GM12878 (cell line): ENCODE measurements around the gene EFNA1. TPM values are rescaled to one million over a fixed set of nuclear protein-coding genes. Genes with fewer than 3 reads are reported as not detected.

ENCODE experiments used
- ATAC-seq: fragments of 200-7000 bp; cut with Tn5 transposase; 3 replicates; pipeline ENCODE4 v1.9.1; 2020; ENCODE audit warnings: mild to moderate bottlenecking, moderate library complexity
- BruUV-seq: library from RNA; stranded (reverse); fragments of 400-500 nt; replicated peaks from 2 replicates; lab custom pipeline; 2021; lab: Mats Ljungman, UMichigan
- CTCF ChIA-PET: fragments of 300-600 bp; sonication (Branson Sonifier 250); formaldehyde crosslinking; extraction: SDS; loops from one replicate; lab custom pipeline; 2021; ENCODE audit warnings: inconsistent platforms; lab: Yijun Ruan, JAX
- POLR2A ChIA-PET: fragments of 350-600 bp; formaldehyde crosslinking; extraction: SDS; loops from one replicate; lab custom pipeline; 2021; ENCODE audit warnings: inconsistent platforms; lab: Charles Lee
- RAD21 ChIA-PET: fragments of 300-600 bp; sonication (Branson Sonifier 250); formaldehyde crosslinking; loops from one replicate; lab custom pipeline; 2023; ENCODE audit warnings: antibody characterized with exemption; ENCODE audit not compliant: unreplicated experiment; lab: Charles Lee
- SMC1A ChIA-PET: fragments of 300-600 bp; sonication (Branson Sonifier 250); formaldehyde crosslinking; loops from one replicate; lab custom pipeline; 2023; ENCODE audit not compliant: unreplicated experiment, uncharacterized antibody; lab: Charles Lee
- DNase-seq: peaks from one replicate; pipeline ENCODE4 v3.0.0-alpha.2; 2011; ENCODE audit warnings: low read depth, low spot score
- FAIRE-seq: peaks from 3 replicates; lab custom pipeline; 2011; peaks lifted over from hg19 to GRCh38; lab: Jason Lieb, UNC
- H2AFZ ChIP-seq: 2 replicates; pipeline ENCODE4 v1.6.0; 2011; ENCODE audit warnings: low read depth, low read length, control low read depth; ENCODE audit not compliant: control insufficient read depth
- H3K27ac ChIP-seq: 2 replicates; pipeline ENCODE4 v1.5.1; 2011; ENCODE audit warnings: control low read depth; ENCODE audit not compliant: control insufficient read depth, insufficient read depth
- H3K27me3 ChIP-seq, 2 experiments: replicated peaks in 1 of 2; 2 replicates each; pipeline versions ENCODE4 v1.6.0 to v1.6.1; 2011; ENCODE audit warnings: low read length in 1 of 2; ENCODE audit not compliant: control insufficient read depth in 2 of 2, insufficient read depth in 2 of 2
- H3K36me3 ChIP-seq, 2 experiments: 2 replicates each; pipeline ENCODE4 v1.5.1; 2011; ENCODE audit warnings: low read length in 1 of 2; ENCODE audit not compliant: control insufficient read depth in 2 of 2, insufficient read depth in 2 of 2
- H3K4me1 ChIP-seq: 2 replicates; pipeline ENCODE4 v1.6.1; 2011; ENCODE audit warnings: mild to moderate bottlenecking, low read length, moderate library complexity, mixed read lengths; ENCODE audit not compliant: control insufficient read depth, insufficient read depth
- H3K4me2 ChIP-seq: 2 replicates; pipeline ENCODE4 v1.6.0; 2011; ENCODE audit warnings: control low read depth; ENCODE audit not compliant: control insufficient read depth, insufficient read depth
- H3K4me3 ChIP-seq: fragments of 200-600 bp; sonication (generic); 2 replicates; pipeline ENCODE4 v1.5.1; 2016
- H3K79me2 ChIP-seq: 2 replicates; pipeline ENCODE4 v1.6.0; 2011; ENCODE audit warnings: low read length; ENCODE audit not compliant: control insufficient read depth, insufficient read depth
- H3K9ac ChIP-seq: 2 replicates; pipeline ENCODE4 v1.8.0; 2011; ENCODE audit warnings: low read length, control low read depth, mixed read lengths; ENCODE audit not compliant: control insufficient read depth, insufficient read depth
- H3K9me3 ChIP-seq: replicated peaks from 3 replicates; pipeline ENCODE4 v1.5.1; 2011; ENCODE audit warnings: mild to moderate bottlenecking, low read length; ENCODE audit not compliant: control insufficient read depth, insufficient read depth
- H4K20me1 ChIP-seq: 2 replicates; pipeline ENCODE4 v1.6.0; 2011; ENCODE audit not compliant: control insufficient read depth, insufficient read depth
- CEBPB ChIP-seq, 2 experiments: fragments of 150-350 bp in 1 of 2; IDR thresholded peaks; 2 replicates each; pipeline ENCODE4 v1.6.1; 2012 to 2014; ENCODE audit warnings: low read depth in 2 of 2, low read length in 2 of 2, borderline replicate concordance in 1 of 2, inconsistent platforms in 1 of 2
- SKIL ChIP-seq: fragments of 450-650 bp; IDR thresholded peaks from 2 replicates; pipeline ENCODE4 v1.6.1; 2017; ENCODE audit warnings: mild to moderate bottlenecking, low read depth, inconsistent platforms; ENCODE audit not compliant: poor library complexity, severe bottlenecking
- TBL1XR1 ChIP-seq: IDR thresholded peaks from 2 replicates; pipeline ENCODE4 v1.6.1; 2012; ENCODE audit warnings: low read depth, low read length, improper control_type of control experiment
- YY1 ChIP-seq: IDR thresholded peaks from 2 replicates; pipeline ENCODE4 v1.6.1; 2011; ENCODE audit warnings: low read depth, mild to moderate bottlenecking, low read length
- ZNF274 ChIP-seq: IDR thresholded peaks from one replicate; pipeline ENCODE4 v1.8.0; 2011; ENCODE audit not compliant: insufficient read length, insufficient read depth
- WGBS: methylation state at CpG from one replicate; pipeline ENCODE4 v1.1.6; 2016; ENCODE audit warnings: low lambda C conversion rate; ENCODE audit not compliant: insufficient replicate concordance, insufficient coverage; ENCODE audit errors: missing lambda C conversion rate; 5-methylcytosine and 5-hydroxymethylcytosine counted together
- in situ Hi-C: fragments of 300-500 bp; cut with MboI; formaldehyde crosslinking; loops from 9 replicates; pipeline ENCODE4 v1.14.3; 2018; ENCODE audit warnings: mixed read lengths
- intact Hi-C: fragments of 100-400 bp; cut with micrococcal nuclease; formaldehyde crosslinking; loops from one replicate; pipeline ENCODE4 v1.14.2; 2022; ENCODE audit not compliant: unreplicated experiment
- polyA plus RNA-seq, 11 experiments: library from polyadenylated mRNA; depleted of rRNA in 4 of 11; unstranded in 6 of 11; stranded (reverse) in 5 of 11; fragments of >200 nt; fragmentation: Nextera tagmentation in 4 of 11; fragmentation: Illumina TruSeq in 1 of 11; extraction: Ambion mirVana in 4 of 11; extraction: Trizol in 1 of 11; gene quantifications; 1 replicate in 1 of 11; 2 replicates in 10 of 11; pipeline versions ENCODE4 v1.2.1 to v1.2.3, GENCODE V29; 2011 to 2016; ENCODE audit warnings: inconsistent platforms in 2 of 11, missing spikeins in 2 of 11, low read depth in 1 of 11
- total RNA-seq, 4 experiments: library from RNA; depleted of rRNA in 3 of 4; stranded (reverse); fragments of >200 nt in 3 of 4; fragmentation: Illumina TruSeq in 1 of 4; extraction: Trizol in 1 of 4; gene quantifications; 2 replicates each; pipeline versions ENCODE4 v1.2.1 to v1.2.3, GENCODE V29; 2013 to 2021
- TF ChIP-seq, protein P1 (sequence below): IDR thresholded peaks from 2 replicates; pipeline ENCODE4 v1.6.1; 2012; ENCODE audit warnings: low read depth, low read length, improper control_type of control experiment

EFNA1 gene
- total and polyA plus RNA-seq, 10 of the 15 experiments (the other 5 are each of a cell fraction or from before 2014, with no cell fraction given) = 0.13 to 7.5 (median 0.28) TPM; not detected in 5

- BruUV-seq = no TSS peak
- Histone ChIP-seq H3K4me1 (peaks cover 14% of the 10 kb centered on the region), H3K79me2 (no peaks in the 10 kb centered on the region), H3K9me3 (no peaks in the 10 kb centered on the region), H2AFZ (no peak overlapping the region), H3K9ac (no peak overlapping the region), H4K20me1 (no peaks in the 10 kb centered on the region), H3K27ac (no peak overlapping the region), H3K36me3 (no peaks in the 10 kb centered on the region), H3K4me3 (no peak overlapping the region), H3K4me2 (no peak overlapping the region), H3K27me3 (peaks cover 14 to 24% of the 10 kb centered on the region in 2 experiments)
- DNase-seq (no peak), ATAC-seq (no peak), FAIRE-seq (no peak)
- in situ Hi-C loops (no loop called here), intact Hi-C loops (no loop called here)
- RAD21 ChIA-PET = interaction anchor here (1.2 kb wide), 2 partner anchors 41 kb away, joined by 3 to 4 read pairs; no protein-coding TSS in a partner anchor
- POLR2A ChIA-PET = interaction anchor here (0.5 to 1.2 kb wide), 3 partner anchors 8 to 447 kb away, joined by 3 read pairs; no protein-coding TSS in a partner anchor
- SMC1A ChIA-PET = no interaction called here
- 56% methylated on average over 53 of the region's 53 CpGs for WGBS
- no peak for TF ChIP-seq CEBPB (IDR thresholded peaks at IDR 0.05; ENCODE audit: borderline replicate concordance in 1 of 2, low read depth in 2 of 2, low read length in 2 of 2)
- TF ChIP-seq, protein P1, sequence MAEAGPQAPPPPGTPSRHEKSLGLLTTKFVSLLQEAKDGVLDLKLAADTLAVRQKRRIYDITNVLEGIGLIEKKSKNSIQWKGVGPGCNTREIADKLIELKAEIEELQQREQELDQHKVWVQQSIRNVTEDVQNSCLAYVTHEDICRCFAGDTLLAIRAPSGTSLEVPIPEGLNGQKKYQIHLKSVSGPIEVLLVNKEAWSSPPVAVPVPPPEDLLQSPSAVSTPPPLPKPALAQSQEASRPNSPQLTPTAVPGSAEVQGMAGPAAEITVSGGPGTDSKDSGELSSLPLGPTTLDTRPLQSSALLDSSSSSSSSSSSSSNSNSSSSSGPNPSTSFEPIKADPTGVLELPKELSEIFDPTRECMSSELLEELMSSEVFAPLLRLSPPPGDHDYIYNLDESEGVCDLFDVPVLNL = no peak
- TF ChIP-seq SKIL = no peak
- TF ChIP-seq YY1 = no peak
- no peak for TF ChIP-seq TBL1XR1
- no peak for TF ChIP-seq ZNF274
- CTCF ChIA-PET = interaction anchor here (0.7 to 1.9 kb wide), 3 partner anchors 34 to 47 kb away, joined by 3 to 6 read pairs (median 5); partner anchors contain the start of gene KRTCAP2
Measured at GRCh38 chr1:155125946-155126555, 1.6 kb upstream of the EFNA1 start.
